Kasumi-1 (cell line): ENCODE measurements around the gene RXRA.

Experiments used
- DNase-seq, 2 experiments: peaks; one replicate each; lab custom pipeline; 2025; lab: John Stamatoyannopoulos, UW

RXRA gene

GRCh38 chr9:134368571-134368970 lies 42.3 kb downstream of the RXRA start:
- DNase-seq: no peak

GRCh38 chr9:134369416-134370212 lies 43.4 kb downstream of the RXRA start:
- DNase-seq: peak in 1 of 2 experiments; percentile 3

GRCh38 chr9:134370213-134370492 lies 43.9 kb downstream of the RXRA start:
- no peak for DNase-seq

GRCh38 chr9:134370638-134371037 lies 44.4 kb downstream of the RXRA start:
- no peak for DNase-seq

GRCh38 chr9:134371731-134372130 lies 45.5 kb downstream of the RXRA start:
- DNase-seq: peak in 1 of 2 experiments; percentile 8

- DNase-seq: no peak
Observed at GRCh38 chr9:134372581-134373267, 46.5 kb downstream of the RXRA start.

GRCh38 chr9:134373269-134373668 lies 47.0 kb downstream of the RXRA start:
- no peak for DNase-seq

GRCh38 chr9:134373953-134374300 lies 47.7 kb downstream of the RXRA start:
- DNase-seq: no peak

- DNase-seq: peak in 1 of 2 experiments; percentile 9
Observed at GRCh38 chr9:134374301-134375010, 48.2 kb downstream of the RXRA start.

GRCh38 chr9:134375011-134375390 lies 48.7 kb downstream of the RXRA start:
- DNase-seq: no peak

GRCh38 chr9:134375430-134376385 lies 49.5 kb downstream of the RXRA start:
- DNase-seq: no peak

GRCh38 chr9:134376386-134377142 lies 50.3 kb downstream of the RXRA start:
- no peak for DNase-seq

- no peak for DNase-seq
Observed at GRCh38 chr9:134377143-134377484, 50.9 kb downstream of the RXRA start.

GRCh38 chr9:134377976-134378375 lies 51.7 kb downstream of the RXRA start:
- no peak for DNase-seq

- DNase-seq: no peak
Observed at GRCh38 chr9:134378901-134379338, 52.7 kb downstream of the RXRA start.

GRCh38 chr9:134379831-134380365 lies 53.6 kb downstream of the RXRA start:
- DNase-seq: no peak

GRCh38 chr9:134380542-134381271 lies 54.5 kb downstream of the RXRA start:
- DNase-seq: no peak

- DNase-seq: no peak
Observed at GRCh38 chr9:134381272-134381661, 55.0 kb downstream of the RXRA start.

- DNase-seq: peak; percentile 70 to 83
Observed at GRCh38 chr9:134381671-134382516, 55.6 kb downstream of the RXRA start.
